ENCODE data around the gene KCNE2.

KCNE2 gene, protein sequence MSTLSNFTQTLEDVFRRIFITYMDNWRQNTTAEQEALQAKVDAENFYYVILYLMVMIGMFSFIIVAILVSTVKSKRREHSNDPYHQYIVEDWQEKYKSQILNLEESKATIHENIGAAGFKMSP

GRCh38 chr21:34363733-34364132 lies at the start of gene KCNE2:
TSS of gene KCNE2 (plus strand) at chr21:34364006. CDS start at chr21:34370479, 6,473 bp downstream.
- H3K27ac ChIP-seq, result no peak within 1 kb of the TSS
- DNase-seq (ENCODE audit: low read depth, low spot score), result no peak

GRCh38 chr21:34319585-34319984 lies 44.2 kb upstream of the KCNE2 start:
- no peak for DNase-seq (ENCODE audit: low read depth, low spot score)
- H3K27ac ChIP-seq, result no peak overlapping the region

- H3K27ac ChIP-seq, result no peak overlapping the region
- DNase-seq (ENCODE audit: low read depth, low spot score), result no peak
Observed at GRCh38 chr21:34320011-34320410, 43.8 kb upstream of the KCNE2 start.

- DNase-seq (ENCODE audit: low read depth, low spot score), result no peak
- no peak overlapping the region for H3K27ac ChIP-seq
Observed at GRCh38 chr21:34330055-34330454, 33.8 kb upstream of the KCNE2 start.

DNA sequence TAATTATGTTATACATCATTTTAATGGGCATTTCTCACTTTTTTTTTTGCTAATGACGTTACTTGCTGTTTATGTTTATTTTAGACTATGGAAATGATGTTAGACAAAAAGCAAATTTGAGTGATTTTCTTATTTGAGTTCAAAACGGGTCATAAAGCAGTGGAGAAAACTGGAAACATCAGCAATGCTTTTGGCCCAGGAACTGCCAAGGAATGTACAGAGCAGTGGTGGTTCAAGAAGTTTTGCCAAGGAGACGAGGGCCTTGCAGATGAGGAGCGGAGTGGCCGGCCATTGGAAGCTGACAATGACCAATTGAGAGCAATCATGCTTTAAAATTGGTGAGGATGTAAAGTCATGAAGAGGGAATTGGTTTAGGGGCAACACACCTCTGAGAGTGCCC lies 32.1 kb upstream of the KCNE2 start:
- no peak for DNase-seq (ENCODE audit: low read depth, low spot score)
- H3K27ac ChIP-seq, result no peak overlapping the region

GRCh38 chr21:34332347-34332746 lies 31.5 kb upstream of the KCNE2 start:
- H3K27ac ChIP-seq, result no peak overlapping the region
- no peak for DNase-seq (ENCODE audit: low read depth, low spot score)

GRCh38 chr21:34333121-34333739 lies 30.6 kb upstream of the KCNE2 start:
- no peak for DNase-seq (ENCODE audit: low read depth, low spot score)
- no peak overlapping the region for H3K27ac ChIP-seq

DNA sequence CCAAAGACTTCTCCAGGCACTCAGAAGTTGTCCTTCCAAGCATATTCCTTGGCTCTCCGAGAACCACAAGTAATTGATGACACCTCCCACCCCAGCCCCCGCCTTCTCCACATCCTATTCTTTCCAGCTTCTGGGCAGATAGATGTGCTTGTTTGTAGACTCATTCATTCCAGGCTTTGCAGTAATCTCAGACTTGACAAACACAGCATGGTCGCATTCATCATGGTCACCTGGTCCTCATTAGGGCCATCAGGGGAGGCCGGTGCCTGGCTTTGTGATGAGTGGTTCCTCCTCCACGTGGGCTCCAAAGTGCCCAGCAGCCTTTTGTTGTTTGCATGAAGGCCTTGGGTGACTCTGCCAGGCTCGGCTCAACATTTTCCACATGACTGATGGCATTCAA lies 28.5 kb upstream of the KCNE2 start:
- DNase-seq (ENCODE audit: low read depth, low spot score), result no peak
- H3K27ac ChIP-seq, result no peak overlapping the region

DNA sequence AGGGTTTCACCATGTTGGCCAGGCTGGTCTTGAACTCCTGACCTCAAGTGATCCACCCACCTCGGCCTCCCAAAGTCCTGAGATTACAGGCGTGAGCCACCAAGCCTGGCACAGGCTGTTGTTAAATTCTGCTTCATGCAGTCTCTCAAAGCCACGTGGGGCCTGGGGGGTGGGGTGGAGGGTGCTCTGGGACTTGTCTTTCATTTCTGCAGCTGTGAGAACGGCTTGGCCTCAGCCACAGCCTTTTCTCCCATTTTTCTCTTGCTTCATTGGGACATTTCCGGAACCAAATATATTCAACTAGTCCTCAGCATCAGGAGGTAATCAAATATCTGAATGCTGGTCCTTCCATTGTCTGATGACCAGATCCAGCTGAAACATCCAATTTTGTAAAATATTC lies 27.6 kb upstream of the KCNE2 start:
- no peak for DNase-seq (ENCODE audit: low read depth, low spot score)
- H3K27ac ChIP-seq, result no peak overlapping the region

- no peak overlapping the region for H3K27ac ChIP-seq
- no peak for DNase-seq (ENCODE audit: low read depth, low spot score)
Observed at GRCh38 chr21:34336756-34337391, 26.9 kb upstream of the KCNE2 start.

DNA sequence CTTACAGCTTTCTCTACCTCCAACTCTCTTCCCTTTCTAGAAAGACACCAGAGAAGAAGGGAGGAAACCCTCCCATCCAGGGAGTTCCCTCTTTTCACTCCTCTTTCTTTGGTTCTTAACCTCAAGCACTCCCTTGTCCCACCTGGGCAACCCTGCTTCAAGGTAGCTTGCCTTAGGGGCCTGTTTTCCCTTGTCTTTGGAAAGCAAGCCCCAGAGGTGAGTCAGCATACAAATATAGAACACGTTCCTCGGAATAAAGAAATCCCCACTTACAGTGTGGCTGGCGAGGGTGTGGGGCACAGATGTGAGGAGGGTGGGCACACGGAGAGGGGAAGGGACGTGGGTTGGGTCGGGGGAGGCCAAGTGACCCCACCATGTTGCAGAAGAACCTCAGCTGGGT lies 26.1 kb upstream of the KCNE2 start:
- H3K27ac ChIP-seq, result no peak overlapping the region
- DNase-seq (ENCODE audit: low read depth, low spot score), result no peak

GRCh38 chr21:34338226-34338625 lies 25.6 kb upstream of the KCNE2 start:
- no peak for DNase-seq (ENCODE audit: low read depth, low spot score)
- H3K27ac ChIP-seq, result no peak overlapping the region

GRCh38 chr21:34340061-34340460 lies 23.7 kb upstream of the KCNE2 start:
- no peak for DNase-seq (ENCODE audit: low read depth, low spot score)
- no peak overlapping the region for H3K27ac ChIP-seq

DNA sequence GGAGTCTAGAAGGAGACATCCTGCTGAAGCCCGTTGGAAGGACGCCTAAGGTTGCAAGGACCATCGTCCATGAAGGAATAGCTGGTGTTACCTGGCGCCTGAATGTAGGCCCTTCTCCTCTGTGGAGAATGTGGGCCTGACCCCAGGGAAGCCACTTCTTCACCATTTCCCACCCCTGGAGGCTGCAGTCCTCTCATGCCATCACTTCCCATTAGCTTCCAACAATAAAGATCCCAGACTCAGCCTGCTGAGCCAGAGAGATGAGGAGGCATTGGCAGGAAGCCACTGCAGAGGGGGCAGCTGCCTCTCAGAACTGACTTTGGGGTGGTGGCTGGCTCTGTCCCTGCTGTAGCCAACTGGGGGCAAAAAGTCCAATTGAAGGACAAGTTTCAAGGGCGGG lies 21.3 kb upstream of the KCNE2 start:
- DNase-seq (ENCODE audit: low read depth, low spot score), result no peak
- H3K27ac ChIP-seq, result no peak overlapping the region

GRCh38 chr21:34343347-34343746 lies 20.5 kb upstream of the KCNE2 start:
- H3K27ac ChIP-seq, result no peak overlapping the region
- no peak for DNase-seq (ENCODE audit: low read depth, low spot score)

- no peak overlapping the region for H3K27ac ChIP-seq
- DNase-seq (ENCODE audit: low read depth, low spot score), result no peak
Observed at GRCh38 chr21:34343838-34344381, 19.9 kb upstream of the KCNE2 start.

- no peak overlapping the region for H3K27ac ChIP-seq
- no peak for DNase-seq (ENCODE audit: low read depth, low spot score)
Observed at GRCh38 chr21:34344584-34344983, 19.2 kb upstream of the KCNE2 start.

DNA sequence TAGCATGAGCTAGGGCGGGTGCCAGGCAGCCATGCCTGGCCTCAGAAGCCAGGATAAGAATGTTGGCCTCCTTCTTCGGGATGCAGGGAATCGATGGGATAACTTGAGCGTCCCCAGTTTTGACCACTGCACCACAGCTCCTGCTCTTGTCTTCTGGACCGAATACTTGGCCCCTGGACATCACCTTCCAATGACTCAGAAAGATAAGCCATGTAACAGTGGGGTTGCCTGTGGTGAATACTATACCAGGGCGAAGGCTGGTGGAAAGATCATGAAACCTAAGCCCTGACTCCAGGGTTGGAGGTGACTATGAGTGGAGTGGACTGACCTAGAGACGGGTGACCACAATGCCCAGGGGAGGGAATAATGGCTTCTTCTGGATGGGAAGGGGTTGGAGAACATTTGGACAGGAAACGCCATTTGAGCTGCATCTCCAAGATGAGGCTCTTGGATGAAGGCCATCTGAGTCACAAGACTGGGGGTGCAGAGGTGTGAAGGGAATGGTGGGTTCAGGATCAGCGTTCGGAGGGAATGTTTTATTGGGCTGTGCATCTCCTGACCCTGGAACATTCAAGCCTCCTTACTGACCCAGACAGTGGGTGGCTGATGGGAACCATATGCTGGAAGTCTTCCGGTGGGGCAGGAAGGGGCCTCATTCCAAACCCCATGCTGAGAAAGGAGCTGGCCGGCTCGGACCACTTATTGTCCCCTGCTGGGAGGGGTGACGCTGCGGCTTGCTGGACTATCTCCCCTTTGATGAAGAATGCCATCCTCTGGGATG lies 18.5 kb upstream of the KCNE2 start:
- no peak overlapping the region for H3K27ac ChIP-seq
- DNase-seq (ENCODE audit: low read depth, low spot score), result no peak

DNA sequence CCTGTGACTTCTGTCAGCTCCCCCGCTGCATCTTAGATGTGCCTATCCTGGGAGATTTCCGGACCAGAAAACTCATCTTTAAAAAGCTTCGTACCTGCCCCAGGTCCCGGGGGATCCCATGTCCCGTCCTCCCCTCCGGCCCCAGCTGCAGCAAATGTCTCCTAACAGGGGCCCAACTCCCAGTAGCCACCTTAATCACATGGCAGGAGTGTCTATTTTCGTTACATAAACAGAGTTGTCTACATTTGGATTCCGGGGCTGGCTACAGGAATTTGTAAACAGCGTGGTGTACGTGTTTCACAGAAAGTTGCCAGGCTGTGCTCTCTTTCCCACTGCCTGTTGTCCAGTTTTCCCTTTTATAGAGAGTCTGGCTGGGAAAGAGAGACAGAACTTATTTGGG lies 17.9 kb upstream of the KCNE2 start:
- no peak overlapping the region for H3K27ac ChIP-seq
- no peak for DNase-seq (ENCODE audit: low read depth, low spot score)

GRCh38 chr21:34348890-34349519 lies 14.8 kb upstream of the KCNE2 start:
- H3K27ac ChIP-seq, result no peak overlapping the region
- DNase-seq (ENCODE audit: low read depth, low spot score), result no peak
